Retinal pigment epithelial cell (primary cell): ENCODE results near the gene ELP4.

ENCODE experiments used
- DNase-seq: peaks from one replicate; pipeline ENCODE4 v3.0.0-alpha.2; 2010; ENCODE audit warnings: low read depth
- H3K4me3 ChIP-seq: 2 replicates; pipeline ENCODE4 v1.5.1; 2011; ENCODE audit warnings: mild to moderate bottlenecking, low read length, control low read depth, moderate library complexity
- CTCF ChIP-seq: conservative IDR thresholded peaks from 2 replicates; pipeline ENCODE4 v1.5.1; 2011; ENCODE audit warnings: low read depth, low read length, control low read depth, inconsistent platforms

ELP4 gene

DNA sequence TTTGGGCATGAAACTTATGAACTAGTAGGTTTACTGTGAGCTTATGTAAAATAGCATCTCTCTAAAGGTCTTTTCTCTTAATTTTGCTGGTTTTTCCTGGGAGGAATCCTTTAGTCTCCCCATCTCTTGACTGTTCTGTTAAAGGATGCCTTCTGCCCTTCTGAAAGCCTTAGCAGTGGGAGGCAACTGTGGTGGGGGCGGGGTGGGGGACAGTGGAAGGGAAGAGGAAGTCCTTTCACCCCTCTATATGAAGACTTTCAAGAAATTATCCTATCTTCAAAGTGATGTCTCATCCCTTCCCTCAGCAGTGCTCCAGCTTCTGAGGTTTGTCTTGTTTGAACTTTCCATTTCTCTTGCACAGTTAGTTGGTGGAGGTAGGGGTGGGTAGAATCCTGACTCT is 73.1 kb downstream of the ELP4 start:
- TF ChIP-seq CTCF = no peak
- no peak for DNase-seq
- H3K4me3 ChIP-seq = no peak overlapping the region

GRCh38 chr11:31598454-31598853 is 88.9 kb downstream of the ELP4 start:
- DNase-seq = no peak
- H3K4me3 ChIP-seq = no peak overlapping the region
- no peak for TF ChIP-seq CTCF

- TF ChIP-seq CTCF = no peak
- no peak for DNase-seq
- H3K4me3 ChIP-seq = no peak overlapping the region
These were observed 92.2 kb downstream of the ELP4 start for GRCh38 chr11:31601635-31602282.

- H3K4me3 ChIP-seq = no peak overlapping the region
- no peak for DNase-seq
- no peak for TF ChIP-seq CTCF
These were observed 97.3 kb downstream of the ELP4 start for GRCh38 chr11:31606893-31607292.

GRCh38 chr11:31607914-31608313 is 98.3 kb downstream of the ELP4 start:
- no peak for TF ChIP-seq CTCF
- no peak overlapping the region for H3K4me3 ChIP-seq
- no peak for DNase-seq

DNA sequence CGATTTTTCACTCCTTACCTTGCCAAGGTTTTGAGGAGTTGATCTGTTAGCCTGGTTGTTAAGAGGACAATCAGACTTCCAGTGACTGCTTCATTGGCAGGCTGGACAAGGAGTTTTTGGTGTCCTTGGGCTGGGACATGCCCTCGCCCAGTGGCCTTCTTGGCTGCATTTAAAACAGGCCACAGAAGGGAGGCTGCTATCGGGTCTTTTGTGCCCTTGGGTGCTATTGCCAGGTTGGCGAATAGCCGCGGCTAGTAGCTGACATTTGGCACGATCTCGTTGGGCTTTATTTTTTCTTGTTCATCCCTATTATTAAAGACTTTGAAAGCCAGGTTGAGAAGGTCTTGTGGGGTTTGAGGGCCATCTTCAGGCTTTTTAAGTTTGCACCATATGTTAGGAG is 99.4 kb downstream of the ELP4 start:
- no peak for TF ChIP-seq CTCF
- no peak overlapping the region for H3K4me3 ChIP-seq
- DNase-seq = no peak

- TF ChIP-seq CTCF = no peak
- DNase-seq = no peak
- H3K4me3 ChIP-seq = no peak overlapping the region
These were observed 101.0 kb downstream of the ELP4 start for GRCh38 chr11:31610544-31610943.
